NCI-H2171 (cell line): ENCODE data around the gene ZNF587B.
"Not testable (repeated sequence)": the region's sequence is repeated elsewhere in the genome, so short reads cannot be mapped to it uniquely, and the experiment has no call there.

Source experiments
- DNase-seq: peaks from one replicate; lab custom pipeline; 2025; lab: John Stamatoyannopoulos, UW

Gene ZNF587B

DNA sequence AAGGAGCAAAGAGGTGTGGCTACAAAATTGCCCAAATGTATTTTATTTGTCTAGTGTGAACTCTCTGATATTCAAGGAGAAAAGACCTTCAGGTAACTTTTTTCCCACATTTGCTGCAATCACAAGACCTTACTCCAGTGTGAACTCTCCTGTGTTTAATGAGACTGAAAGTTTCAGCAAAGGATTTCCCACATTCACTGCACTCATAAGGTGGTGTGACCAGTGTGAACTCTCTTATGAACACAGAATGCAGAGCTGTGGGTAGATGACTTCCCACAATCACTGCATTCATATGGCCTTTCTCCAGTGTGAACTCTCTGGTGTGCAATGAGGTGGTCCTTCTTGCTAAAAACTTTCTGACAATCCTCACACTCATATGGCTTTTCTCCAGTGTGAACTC lies 42.4 kb downstream of the ZNF587B start:
- DNase-seq: no peak

DNA sequence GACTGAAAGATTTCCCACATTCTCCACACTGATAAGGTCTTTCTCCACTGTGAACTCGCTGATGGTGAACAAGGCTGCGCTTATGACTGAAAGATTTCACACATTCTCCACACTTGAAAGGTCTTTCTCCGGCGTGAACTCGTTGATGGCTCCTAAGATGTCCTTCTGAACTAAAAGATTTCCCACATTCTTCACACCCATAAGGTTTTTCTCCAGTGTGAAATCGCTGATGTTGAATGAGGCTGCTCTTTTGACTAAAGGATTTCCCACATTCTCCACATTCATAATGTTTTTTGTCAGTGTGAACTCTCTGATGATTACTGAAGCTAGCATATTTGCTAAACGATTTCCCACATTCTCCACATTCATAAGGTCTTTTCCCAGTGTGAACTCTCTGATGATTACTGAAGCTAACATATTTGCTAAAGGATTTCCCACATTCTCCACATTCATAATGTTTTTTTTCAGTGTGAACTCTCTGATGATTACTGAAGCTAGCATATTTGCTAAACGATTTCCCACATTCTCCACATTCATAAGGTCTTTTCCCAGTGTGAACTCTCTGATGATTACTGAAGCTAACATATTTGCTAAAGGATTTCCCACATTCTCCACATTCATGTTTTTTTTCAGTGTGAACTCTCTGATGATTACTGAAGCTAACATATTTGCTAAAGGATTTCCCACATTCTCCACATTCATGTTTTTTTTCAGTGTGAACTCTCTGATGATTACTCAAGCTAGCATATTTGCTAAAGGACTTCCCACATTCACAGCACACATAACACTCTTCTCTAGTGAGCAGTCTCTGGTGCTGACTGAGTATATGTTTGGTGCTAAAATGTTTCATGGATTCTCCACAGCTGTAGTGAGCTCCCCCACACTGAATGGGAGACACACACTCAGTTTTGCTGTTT lies 44.0 kb downstream of the ZNF587B start:
- not testable (repeated sequence) for DNase-seq

DNA sequence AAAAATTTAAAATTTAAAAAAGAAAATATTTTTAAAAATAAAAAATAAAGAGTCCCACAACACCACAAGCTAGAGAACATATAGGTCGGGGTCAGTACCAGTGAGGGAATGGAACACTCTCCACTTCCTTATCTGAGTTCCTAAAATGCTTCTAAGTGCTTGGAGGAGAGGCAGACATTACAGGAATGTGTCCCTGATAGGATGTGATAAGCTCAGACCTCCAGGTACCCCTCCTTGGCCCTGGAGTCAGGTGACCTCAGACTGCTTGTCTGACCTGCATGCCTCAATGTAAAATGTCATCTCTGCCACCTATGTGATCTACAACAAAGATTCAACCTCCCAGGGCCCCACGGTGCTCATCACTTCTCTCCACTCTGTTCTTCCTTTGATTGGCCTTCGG lies 55.9 kb downstream of the ZNF587B start:
- no peak for DNase-seq

DNA sequence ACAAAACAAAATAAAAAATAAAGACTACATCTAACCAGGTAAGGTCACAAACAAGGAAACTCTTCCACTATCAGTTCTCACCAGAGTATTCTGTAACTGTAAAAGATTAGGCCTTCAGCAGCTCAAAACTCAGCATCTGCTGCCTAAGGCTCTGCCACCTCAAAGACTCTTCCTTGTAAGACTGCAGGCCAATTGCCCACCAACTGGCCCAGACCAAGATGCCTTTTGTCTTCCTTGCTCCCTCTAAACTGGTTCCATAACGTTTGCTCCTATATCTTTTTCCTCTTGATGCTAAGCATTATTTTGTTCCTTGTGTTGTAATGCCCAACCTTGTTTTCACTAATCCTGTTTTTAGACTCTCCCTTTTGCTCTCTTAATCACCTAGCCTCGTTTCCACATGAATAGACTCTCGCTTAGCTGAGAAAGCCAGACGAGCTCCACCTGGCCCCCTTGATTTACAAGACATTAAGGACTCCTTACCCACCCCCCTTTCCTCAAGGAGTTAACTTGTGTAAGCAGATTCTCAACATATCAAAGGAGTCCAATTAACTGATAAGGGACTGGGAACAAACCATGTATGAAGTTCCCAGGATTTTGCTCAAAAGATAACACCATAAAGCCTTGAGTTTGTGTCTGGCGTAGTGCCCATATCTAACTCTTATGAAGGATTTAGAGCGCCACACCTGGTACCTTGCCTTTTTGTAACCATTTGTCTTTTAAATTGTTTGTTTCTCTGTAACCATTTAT lies 57.3 kb downstream of the ZNF587B start:
- no peak for DNase-seq

DNA sequence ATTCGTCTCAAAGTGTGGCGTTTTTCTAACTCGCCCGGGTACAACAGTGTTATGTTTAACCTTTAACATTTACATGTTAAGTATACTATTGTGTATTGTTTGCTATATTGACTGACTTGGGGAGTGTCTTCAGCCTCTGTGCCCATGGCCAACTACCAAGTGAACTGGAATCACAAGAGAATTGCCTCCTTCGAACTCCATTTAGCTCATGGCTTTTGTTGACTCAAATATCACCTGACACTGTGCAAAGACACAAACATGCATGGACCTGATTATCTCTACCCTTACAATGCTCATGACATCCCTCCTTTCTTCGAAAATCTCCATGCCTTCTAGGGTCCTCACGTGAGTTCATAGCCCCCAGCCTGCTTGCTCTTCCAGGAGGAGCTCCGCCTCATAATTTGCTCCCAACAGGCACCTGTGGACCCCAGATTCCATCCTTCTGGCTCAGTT lies 58.0 kb downstream of the ZNF587B start:
- DNase-seq: no peak

DNA sequence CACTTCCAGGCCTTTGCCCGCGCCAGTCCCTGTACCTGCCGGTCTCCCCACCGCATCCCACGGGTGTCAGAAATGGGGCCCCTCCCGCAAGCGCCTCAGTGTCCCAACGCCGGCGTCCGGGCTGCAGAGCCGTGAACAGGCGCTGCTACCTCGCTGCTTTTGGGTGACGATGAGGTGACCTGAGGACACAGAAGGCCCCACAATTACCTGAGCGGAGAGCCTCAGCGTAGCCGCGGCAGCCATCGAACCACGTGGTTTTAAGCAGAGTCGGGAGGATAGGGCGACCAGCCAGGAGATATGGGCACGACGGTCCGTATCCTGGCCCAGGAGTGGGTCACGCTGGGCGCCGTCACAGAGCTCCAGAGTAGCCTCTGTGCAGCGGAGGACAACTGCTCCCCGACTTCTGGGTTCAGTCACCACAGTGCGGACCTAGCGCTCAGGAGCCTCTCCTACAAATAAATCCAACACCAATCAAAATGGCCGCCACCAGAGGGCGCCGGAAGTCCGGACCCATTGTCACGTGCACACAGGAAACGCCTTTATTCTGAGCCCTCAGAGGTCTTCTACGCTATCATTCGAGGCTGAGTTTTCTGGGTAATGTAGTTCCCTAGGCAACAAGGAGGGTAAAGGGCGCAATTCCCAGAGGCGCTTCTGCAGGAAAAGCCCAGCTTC lies 58.6 kb downstream of the ZNF587B start, which contains the start of gene ZNF814:
ZNF814 (minus strand) TSS at position 478 of the 672 bp plus-strand sequence; CDS start at position 243, 235 bp downstream.
- DNase-seq: no peak

DNA sequence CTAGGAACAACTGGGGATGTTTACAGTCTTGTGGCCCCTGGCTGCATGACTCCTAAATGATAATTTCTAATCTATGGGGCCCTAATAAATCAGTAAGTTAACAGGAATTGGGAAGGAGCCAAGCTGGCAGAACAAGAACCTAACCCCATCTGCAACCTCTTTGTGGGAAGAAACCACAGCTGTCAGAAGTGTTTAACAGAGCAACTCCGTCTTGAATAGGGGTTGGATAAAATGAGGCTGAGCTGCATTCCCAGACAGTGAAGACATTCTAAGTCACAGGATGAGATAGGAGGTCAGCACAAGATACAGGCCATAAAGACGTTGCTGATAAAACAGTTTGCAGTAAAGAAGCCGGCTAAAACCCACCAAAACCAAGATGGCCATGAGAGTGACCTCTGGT lies 60.6 kb downstream of the ZNF587B start:
- not testable (repeated sequence) for DNase-seq
